22Rv1 (cell line): ENCODE measurements around the gene TLE2.

ENCODE experiments used
- H3K27ac ChIP-seq: fragments of 450-650 bp; 2 replicates; pipeline ENCODE4 v1.5.1; 2017
- ZFX ChIP-seq: fragments of 450-650 bp; IDR thresholded peaks from 2 replicates; pipeline ENCODE4 v1.6.1; 2017; ENCODE audit warnings: antibody characterized with exemption, borderline replicate concordance
- TF ChIP-seq, protein P1 (sequence below): fragments of 450-650 bp; IDR thresholded peaks from 2 replicates; pipeline ENCODE4 v1.5.1; 2017; ENCODE audit warnings: mild to moderate bottlenecking

TLE2 gene

DNA sequence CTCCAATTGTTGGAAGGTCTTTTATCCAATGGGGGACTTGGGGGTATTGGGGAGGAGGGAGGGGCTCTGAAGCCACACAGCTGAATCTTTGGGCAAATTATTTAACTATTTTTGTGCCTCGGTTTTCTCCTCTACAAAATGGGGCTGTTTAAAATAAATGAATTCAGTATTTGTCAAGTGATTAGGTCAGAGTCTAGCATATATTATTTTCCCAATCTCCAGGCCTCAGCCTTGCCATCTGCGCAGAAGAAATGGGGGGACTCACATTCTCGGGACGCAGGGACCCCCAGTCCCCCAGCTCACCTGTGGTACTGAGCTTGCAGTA is 31.7 kb upstream of the TLE2 start:
- no peak for TF ChIP-seq ZFX
- TF ChIP-seq, protein P1, sequence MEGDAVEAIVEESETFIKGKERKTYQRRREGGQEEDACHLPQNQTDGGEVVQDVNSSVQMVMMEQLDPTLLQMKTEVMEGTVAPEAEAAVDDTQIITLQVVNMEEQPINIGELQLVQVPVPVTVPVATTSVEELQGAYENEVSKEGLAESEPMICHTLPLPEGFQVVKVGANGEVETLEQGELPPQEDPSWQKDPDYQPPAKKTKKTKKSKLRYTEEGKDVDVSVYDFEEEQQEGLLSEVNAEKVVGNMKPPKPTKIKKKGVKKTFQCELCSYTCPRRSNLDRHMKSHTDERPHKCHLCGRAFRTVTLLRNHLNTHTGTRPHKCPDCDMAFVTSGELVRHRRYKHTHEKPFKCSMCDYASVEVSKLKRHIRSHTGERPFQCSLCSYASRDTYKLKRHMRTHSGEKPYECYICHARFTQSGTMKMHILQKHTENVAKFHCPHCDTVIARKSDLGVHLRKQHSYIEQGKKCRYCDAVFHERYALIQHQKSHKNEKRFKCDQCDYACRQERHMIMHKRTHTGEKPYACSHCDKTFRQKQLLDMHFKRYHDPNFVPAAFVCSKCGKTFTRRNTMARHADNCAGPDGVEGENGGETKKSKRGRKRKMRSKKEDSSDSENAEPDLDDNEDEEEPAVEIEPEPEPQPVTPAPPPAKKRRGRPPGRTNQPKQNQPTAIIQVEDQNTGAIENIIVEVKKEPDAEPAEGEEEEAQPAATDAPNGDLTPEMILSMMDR: no peak
- H3K27ac ChIP-seq: peak overlapping the region; percentile 79

DNA sequence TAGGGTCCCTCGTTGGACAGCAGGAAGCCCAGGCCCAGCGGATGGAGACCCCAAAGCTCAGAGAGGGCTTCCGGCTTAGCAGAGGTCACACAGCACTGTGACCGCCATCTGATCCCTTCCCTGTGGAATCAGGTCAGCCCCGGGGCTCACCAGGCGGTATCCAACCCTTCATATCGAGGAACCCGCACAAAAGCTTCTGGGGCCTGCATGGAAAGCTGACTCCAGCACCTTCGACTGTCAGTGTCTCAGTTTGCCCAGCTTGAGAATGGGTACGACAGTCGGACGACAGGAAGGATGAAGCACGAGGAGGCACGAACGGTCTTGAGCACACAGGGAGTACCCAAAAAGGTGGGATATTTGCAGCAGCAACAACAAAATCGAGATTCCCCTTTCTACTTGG is 30.6 kb upstream of the TLE2 start:
- TF ChIP-seq ZFX: no peak
- TF ChIP-seq, protein P1: no peak
- H3K27ac ChIP-seq: no peak overlapping the region

DNA sequence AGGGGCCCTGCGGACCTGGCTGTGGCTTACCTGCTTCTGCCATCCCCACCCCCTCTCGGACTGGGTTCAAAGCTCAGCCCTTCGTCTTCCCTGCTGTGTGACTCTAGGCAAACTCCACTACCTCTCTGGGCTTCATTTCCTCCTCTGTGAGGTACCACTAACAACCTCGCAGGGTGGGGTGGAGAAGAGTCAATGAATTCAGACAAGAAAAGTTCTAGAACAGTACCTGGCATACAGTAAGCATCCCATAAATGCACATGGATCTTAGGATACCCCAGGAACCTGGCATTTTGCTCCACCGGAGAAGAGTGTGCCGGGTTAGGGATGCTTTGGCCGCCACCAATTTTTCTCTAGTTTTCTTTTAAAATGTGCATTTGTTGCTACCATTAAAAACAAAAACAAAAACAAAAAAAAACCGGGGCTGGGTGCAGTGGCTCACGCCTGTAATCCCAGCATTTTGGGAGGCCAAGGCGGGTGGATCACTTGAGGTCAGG is 29.8 kb upstream of the TLE2 start:
- no peak overlapping the region for H3K27ac ChIP-seq
- no peak for TF ChIP-seq ZFX
- TF ChIP-seq, protein P1: no peak

DNA sequence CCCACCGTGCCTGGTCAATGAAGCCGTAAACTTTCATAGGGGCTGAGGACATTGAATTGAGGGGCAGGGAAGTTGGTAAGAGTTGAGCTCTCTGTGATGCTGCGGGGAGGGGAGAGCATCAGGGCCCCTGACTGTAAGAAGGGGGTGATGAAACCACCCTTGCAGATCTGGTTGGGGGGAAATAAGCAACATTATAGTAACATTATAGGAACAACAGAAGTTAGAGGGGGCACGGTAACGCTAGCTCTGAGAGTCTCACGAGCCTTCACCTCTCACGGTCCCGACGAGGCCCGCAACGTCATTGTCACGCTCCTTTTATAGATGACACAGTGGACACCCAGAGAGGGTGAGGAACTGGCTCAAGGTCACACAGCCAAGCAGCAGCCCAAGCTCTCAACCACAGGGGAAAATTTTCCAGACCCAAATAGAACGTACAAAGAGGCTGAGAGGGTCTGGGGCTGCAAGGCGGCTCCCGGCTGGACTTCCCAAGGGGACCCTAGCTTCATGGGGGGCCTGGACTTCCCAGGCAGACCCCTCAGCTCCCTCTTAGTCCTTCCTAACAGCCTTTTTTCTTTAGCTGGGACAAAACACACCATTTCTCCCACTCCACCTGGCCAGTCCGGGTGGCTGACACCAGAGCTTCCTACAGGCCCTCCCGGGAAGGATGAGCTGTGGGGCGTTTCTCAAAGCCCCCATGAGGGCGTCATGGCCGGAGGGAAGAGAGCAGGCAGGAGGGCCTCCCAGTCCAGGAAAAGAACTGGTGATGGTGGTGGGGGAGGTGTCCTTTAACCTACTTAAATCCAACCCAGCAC is 29.1 kb upstream of the TLE2 start:
- TF ChIP-seq, protein P1: no peak
- no peak for TF ChIP-seq ZFX
- no peak overlapping the region for H3K27ac ChIP-seq

DNA sequence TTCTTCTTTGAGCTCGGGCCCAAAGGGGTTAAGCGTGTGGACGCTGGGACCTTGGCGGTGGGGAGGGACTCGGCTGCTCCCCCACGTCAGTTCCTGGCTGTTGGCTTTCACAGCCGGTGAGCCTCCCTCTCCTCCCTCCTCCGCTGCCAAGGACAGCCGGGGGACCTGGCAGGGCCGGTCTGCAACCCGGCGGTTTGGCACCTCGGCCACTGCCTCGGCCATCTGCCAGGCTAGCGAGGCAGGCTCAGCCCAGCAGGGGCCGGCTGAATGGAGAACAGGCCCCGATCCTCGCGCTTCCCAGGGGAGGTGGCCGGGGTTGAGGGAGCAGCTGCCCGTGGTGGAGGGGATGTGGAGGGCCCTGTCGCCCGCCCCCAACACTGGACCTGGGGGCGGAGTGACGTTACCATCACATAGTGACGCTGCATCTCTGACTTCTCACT is 28.2 kb upstream of the TLE2 start:
- 0 out of 2 replicates have a peak overlapping the region, but pooled peaks have one; percentile 7 for H3K27ac ChIP-seq
- no peak for TF ChIP-seq ZFX
- TF ChIP-seq, protein P1: no peak

DNA sequence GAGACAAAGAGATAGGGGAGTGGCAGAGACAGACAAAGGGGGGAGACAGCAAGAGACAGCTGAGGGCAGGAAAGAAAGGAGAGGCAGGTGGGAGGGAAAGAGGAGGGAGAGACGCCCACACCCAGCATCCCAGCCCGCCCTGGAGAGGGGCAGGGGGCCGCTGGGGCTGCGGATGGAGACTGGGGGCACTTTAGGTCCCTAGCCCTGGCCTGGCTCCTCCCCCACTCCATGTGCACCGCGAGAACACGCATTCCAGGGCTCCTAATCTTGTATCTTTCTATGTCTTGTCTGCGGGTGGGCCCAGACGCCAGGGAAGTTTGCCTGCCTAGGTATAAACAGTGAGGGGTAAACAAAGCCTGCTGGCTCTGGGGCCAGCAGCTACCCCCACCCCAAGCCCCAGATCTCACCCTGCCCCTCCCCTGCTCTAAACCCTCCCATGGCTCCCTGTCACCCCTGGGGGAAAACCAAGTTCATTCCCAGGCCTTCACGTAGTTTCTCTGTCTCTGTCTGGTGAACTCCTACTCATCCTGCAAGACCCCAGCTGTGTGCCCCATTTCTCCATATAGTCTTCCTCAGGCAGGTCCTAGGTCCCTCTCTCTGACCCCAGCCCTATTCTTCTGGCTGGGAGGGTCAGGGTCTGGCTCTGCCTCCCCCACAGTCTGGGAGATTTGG is 27.5 kb upstream of the TLE2 start:
- no peak for TF ChIP-seq ZFX
- TF ChIP-seq, protein P1: no peak
- H3K27ac ChIP-seq: 0 out of 2 replicates have a peak overlapping the region, but pooled peaks have one; percentile 7
